ENCODE data around the gene EPS8L3.

The EPS8L3 gene

GRCh38 chr1:109793486-109794318 lies 30.0 kb upstream of the EPS8L3 start:
- DNase-seq, result peak; percentile 63

GRCh38 chr1:109793089-109793485 lies 29.4 kb upstream of the EPS8L3 start:
- DNase-seq, result peak; percentile 55

- peak; percentile 58 for DNase-seq
These were observed 28.5 kb upstream of the EPS8L3 start for GRCh38 chr1:109792056-109792831.

GRCh38 chr1:109791495-109792043 lies 27.8 kb upstream of the EPS8L3 start:
- DNase-seq, result peak; percentile 58

GRCh38 chr1:109790735-109791494 lies 27.2 kb upstream of the EPS8L3 start:
- DNase-seq, result peak; percentile 89

GRCh38 chr1:109790329-109790728 lies 26.6 kb upstream of the EPS8L3 start:
- no peak for DNase-seq

- DNase-seq, result peak; percentile 56
These were observed 25.9 kb upstream of the EPS8L3 start for GRCh38 chr1:109789551-109790180.

- peak; percentile 54 for DNase-seq
These were observed 25.2 kb upstream of the EPS8L3 start for GRCh38 chr1:109788695-109789521.

GRCh38 chr1:109787845-109788601 lies 24.3 kb upstream of the EPS8L3 start:
- DNase-seq, result no peak

- DNase-seq, result no peak
These were observed 23.6 kb upstream of the EPS8L3 start for GRCh38 chr1:109787211-109787844.

GRCh38 chr1:109786531-109787021 lies 22.9 kb upstream of the EPS8L3 start:
- DNase-seq, result no peak

- DNase-seq, result no peak
These were observed 22.4 kb upstream of the EPS8L3 start for GRCh38 chr1:109786112-109786480.

GRCh38 chr1:109785446-109786111 lies 21.9 kb upstream of the EPS8L3 start:
- DNase-seq, result no peak

- no peak for DNase-seq
These were observed 21.0 kb upstream of the EPS8L3 start for GRCh38 chr1:109784551-109785252.

GRCh38 chr1:109783436-109783835 lies 19.7 kb upstream of the EPS8L3 start:
- no peak for DNase-seq

GRCh38 chr1:109782927-109783326 lies 19.2 kb upstream of the EPS8L3 start:
- DNase-seq, result no peak

GRCh38 chr1:109782514-109782913 lies 18.8 kb upstream of the EPS8L3 start:
- DNase-seq, result no peak

- DNase-seq, result no peak
These were observed 18.1 kb upstream of the EPS8L3 start for GRCh38 chr1:109781806-109782205.

GRCh38 chr1:109780982-109781381 lies 17.3 kb upstream of the EPS8L3 start:
- DNase-seq, result no peak

All from activated CD8-positive, alpha-beta memory T cell treated with anti-CD3 and anti-CD28 coated beads for 24 hours (primary cell).